GM23338 (cell line): Measurements from ENCODE around the gene ARL15. TPM values are rescaled to one million over a fixed set of nuclear protein-coding genes. Genes with fewer than 3 reads are reported as not detected.

Experiments
- ATAC-seq: fragments of 200-7000 bp; cut with Tn5 transposase; 3 replicates; pipeline ENCODE4 v1.9.1; 2020
- DNase-seq: peaks from one replicate; pipeline ENCODE4 v3.0.0-alpha.2; 2015; ENCODE audit warnings: low spot score
- H2AFZ ChIP-seq: fragments of 200-600 bp; sonication (generic); 2 replicates; pipeline ENCODE4 v1.8.0; 2016; ENCODE audit warnings: antibody characterized with exemption, mild to moderate bottlenecking, moderate library complexity
- H3F3A ChIP-seq: fragments of 200-600 bp; sonication (generic); replicated peaks from 2 replicates; pipeline ENCODE4 v1.8.0; 2017; ENCODE audit warnings: antibody characterized with exemption, mixed run types, low read depth
- H3K27ac ChIP-seq: fragments of 200-600 bp; sonication (generic); 2 replicates; pipeline ENCODE4 v1.6.1; 2016; ENCODE audit warnings: low read depth
- H3K27me3 ChIP-seq: fragments of 200-600 bp; sonication (generic); 2 replicates; pipeline ENCODE4 v1.8.0; 2016; ENCODE audit warnings: mild to moderate bottlenecking, mixed run types, moderate library complexity; ENCODE audit not compliant: insufficient read depth
- H3K36me3 ChIP-seq: fragments of 200-600 bp; sonication (generic); 2 replicates; pipeline ENCODE4 v1.8.0; 2016; ENCODE audit warnings: mild to moderate bottlenecking; ENCODE audit not compliant: insufficient read depth
- H3K4me1 ChIP-seq: fragments of 200-600 bp; sonication (generic); 2 replicates; pipeline ENCODE4 v1.8.0; 2016; ENCODE audit warnings: mild to moderate bottlenecking, moderate library complexity; ENCODE audit not compliant: insufficient read depth
- H3K4me2 ChIP-seq: fragments of 200-600 bp; sonication (generic); 2 replicates; pipeline ENCODE4 v1.7.1; 2017; ENCODE audit warnings: mixed run types
- H3K4me3 ChIP-seq: fragments of 200-600 bp; sonication (generic); 2 replicates; pipeline ENCODE4 v1.6.1; 2016; ENCODE audit warnings: mixed run types
- H3K79me2 ChIP-seq: fragments of 200-600 bp; sonication (generic); replicated peaks from 2 replicates; pipeline ENCODE4 v1.8.0; 2017; ENCODE audit warnings: mild to moderate bottlenecking; ENCODE audit not compliant: insufficient read depth
- H3K9me2 ChIP-seq: fragments of 200-600 bp; sonication (generic); 2 replicates; pipeline ENCODE4 v1.8.0; 2017; ENCODE audit not compliant: insufficient read depth
- H4K20me1 ChIP-seq: fragments of 200-600 bp; sonication (generic); replicated peaks from 2 replicates; pipeline ENCODE4 v1.8.0; 2017; ENCODE audit warnings: mild to moderate bottlenecking; ENCODE audit not compliant: insufficient read depth
- H3K27ac Mint-ChIP-seq: 2 replicates; pipeline ENCODE4 v1.8.0; 2020; ENCODE audit warnings: inconsistent platforms, mild to moderate bottlenecking, moderate library complexity, mixed read lengths
- H3K27me3 Mint-ChIP-seq: 3 replicates; pipeline ENCODE4 v1.8.0; 2022; ENCODE audit warnings: low read depth, mild to moderate bottlenecking, moderate library complexity, mixed read lengths, inconsistent platforms; ENCODE audit not compliant: insufficient read depth, poor library complexity
- H3K36me3 Mint-ChIP-seq: 3 replicates; pipeline ENCODE4 v1.8.0; 2021; ENCODE audit warnings: low read depth, mild to moderate bottlenecking, inconsistent platforms, moderate library complexity, mixed read lengths
- H3K4me1 Mint-ChIP-seq: 3 replicates; pipeline ENCODE4 v1.8.0; 2020; ENCODE audit warnings: mild to moderate bottlenecking, inconsistent platforms, mixed read lengths
- H3K4me3 Mint-ChIP-seq: 3 replicates; pipeline ENCODE4 v1.8.0; 2021; ENCODE audit warnings: moderate library complexity, mild to moderate bottlenecking, inconsistent platforms, mixed read lengths
- H3K9me3 Mint-ChIP-seq: 3 replicates; pipeline ENCODE4 v1.8.0; 2020; ENCODE audit warnings: moderate library complexity, mild to moderate bottlenecking, inconsistent platforms, mixed read lengths
- CREB1 ChIP-seq: fragments of 250-450 bp; sonication (Bioruptor Pico); IDR thresholded peaks from 2 replicates; pipeline ENCODE4 v1.5.0; 2020; ENCODE audit warnings: low read depth, mild to moderate bottlenecking, moderate library complexity
- ETS1 ChIP-seq: IDR thresholded peaks from 2 replicates; pipeline ENCODE4 v1.6.1; 2016; ENCODE audit warnings: antibody characterized with exemption
- EZH2 ChIP-seq: fragments of 200-600 bp; sonication (generic); IDR thresholded peaks from one replicate; pipeline ENCODE4 v1.8.0; 2017; ENCODE audit warnings: antibody characterized with exemption, mild to moderate bottlenecking, low read depth; ENCODE audit not compliant: unreplicated experiment
- EZH2phosphoT487 ChIP-seq: fragments of 200-600 bp; sonication (generic); IDR thresholded peaks from one replicate; pipeline ENCODE4 v1.8.1; 2018; ENCODE audit warnings: antibody characterized with exemption; ENCODE audit not compliant: unreplicated experiment
- JUNB ChIP-seq: IDR thresholded peaks from one replicate; pipeline ENCODE4 v1.6.1; 2016; ENCODE audit warnings: antibody characterized with exemption; ENCODE audit not compliant: unreplicated experiment
- NANOG ChIP-seq: IDR thresholded peaks from 2 replicates; pipeline ENCODE4 v1.6.1; 2016; ENCODE audit warnings: antibody characterized with exemption, borderline replicate concordance
- POLR2AphosphoS5 ChIP-seq: IDR thresholded peaks from 2 replicates; pipeline ENCODE4 v1.6.1; 2016; ENCODE audit warnings: antibody characterized with exemption, low read depth
- REST ChIP-seq: IDR thresholded peaks from one replicate; pipeline ENCODE4 v1.6.1; 2018; ENCODE audit warnings: antibody characterized with exemption; ENCODE audit not compliant: unreplicated experiment
- STAT1 ChIP-seq: IDR thresholded peaks from one replicate; pipeline ENCODE4 v1.6.1; 2016; ENCODE audit warnings: antibody characterized with exemption; ENCODE audit not compliant: unreplicated experiment
- ZNF114 ChIP-seq: fragments of 250-450 bp; sonication (Bioruptor Pico); IDR thresholded peaks from 2 replicates; pipeline ENCODE4 v1.5.0; 2020; ENCODE audit warnings: mild to moderate bottlenecking, moderate library complexity
- ZNF462 ChIP-seq: fragments of 250-450 bp; sonication (Bioruptor Pico); IDR thresholded peaks from 2 replicates; pipeline ENCODE4 v1.5.0; 2020; ENCODE audit warnings: mild to moderate bottlenecking, moderate library complexity
- polyA plus RNA-seq: library from polyadenylated mRNA; unstranded; fragments of >200 nt; fragmentation: Nextera tagmentation; extraction: Ambion mirVana; gene quantifications from 2 replicates; pipeline ENCODE4 v1.2.1, GENCODE V29; 2016
- total RNA-seq: library from RNA; depleted of rRNA; stranded (reverse); fragments of >200 nt; shearing (Covaris generic); gene quantifications from 2 replicates; pipeline ENCODE4 v1.2.3, GENCODE V29; 2014

Gene ARL15
- total and polyA plus RNA-seq, 2 experiments from 2014 or later = 13.0 to 54.0 TPM

- Mint-ChIP-seq H3K36me3 (no peaks in the 10 kb centered on the region), H3K27me3 (no peaks in the 10 kb centered on the region), H3K27ac (peak overlapping the region; percentile 58; the same call in 1 of the 2 replicates), H3K4me1 (peaks cover 14% of the 10 kb centered on the region), H3K4me3 (no peak overlapping the region), H3K9me3 (no peaks in the 10 kb centered on the region)
- no peaks in the 10 kb centered on the region for H3F3A ChIP-seq
- H3K27ac ChIP-seq = no peak overlapping the region
- peak; percentile 16 for DNase-seq
- no peak overlapping the region for H3K4me2 ChIP-seq
- no peak overlapping the region for H3K4me3 ChIP-seq
- no peaks in the 10 kb centered on the region for H3K4me1 ChIP-seq
- H3K27me3 ChIP-seq = no peaks in the 10 kb centered on the region
- no peaks in the 10 kb centered on the region for H4K20me1 ChIP-seq
- TF ChIP-seq JUNB = no peak
- no peak for TF ChIP-seq ETS1
- no peak for TF ChIP-seq POLR2AphosphoS5
- no peak for TF ChIP-seq NANOG
- TF ChIP-seq EZH2 = no peak
- ATAC-seq = peak; percentile 31; the same call in 1 of the 3 replicates
- no peaks in the 10 kb centered on the region for H3K36me3 ChIP-seq
- no peak overlapping the region for H2AFZ ChIP-seq
- H3K9me2 ChIP-seq = no peaks in the 10 kb centered on the region
- H3K79me2 ChIP-seq = peaks cover 28% of the 10 kb centered on the region
These were observed 50.4 kb downstream of the ARL15 start for GRCh38 chr5:54259981-54260380.

GRCh38 chr5:54259090-54259489 is 51.3 kb downstream of the ARL15 start:
- Histone ChIP-seq H3K27me3 (no peaks in the 10 kb centered on the region), H3K4me2 (no peak overlapping the region), H3K36me3 (no peaks in the 10 kb centered on the region), H3F3A (no peaks in the 10 kb centered on the region), H3K27ac (no peak overlapping the region), H4K20me1 (no peaks in the 10 kb centered on the region), H3K9me2 (no peaks in the 10 kb centered on the region), H3K4me1 (no peaks in the 10 kb centered on the region), H2AFZ (no peak overlapping the region), H3K4me3 (no peak overlapping the region), H3K79me2 (peaks cover 28% of the 10 kb centered on the region)
- H3K9me3 Mint-ChIP-seq = no peaks in the 10 kb centered on the region
- DNase-seq (no peak), ATAC-seq (no peak)
- no peaks in the 10 kb centered on the region for H3K36me3 Mint-ChIP-seq
- peaks cover 15% of the 10 kb centered on the region for H3K4me1 Mint-ChIP-seq
- no peak overlapping the region for H3K27ac Mint-ChIP-seq
- no peak overlapping the region for H3K4me3 Mint-ChIP-seq
- H3K27me3 Mint-ChIP-seq = no peaks in the 10 kb centered on the region
- no peak for TF ChIP-seq REST
- no peak for TF ChIP-seq STAT1
- no peak for TF ChIP-seq CREB1 (CRISPR knock-in tag)
- no peak for TF ChIP-seq EZH2phosphoT487
- TF ChIP-seq ZNF462 (CRISPR knock-in tag) = no peak
- TF ChIP-seq JUNB = no peak
- no peak for TF ChIP-seq EZH2
- no peak for TF ChIP-seq NANOG
- no peak for TF ChIP-seq ZNF114 (CRISPR knock-in tag)
- TF ChIP-seq POLR2AphosphoS5 = no peak
